ENCODE results near the gene IFT122. TPM values are rescaled to one million over a fixed set of nuclear protein-coding genes. Genes with fewer than 3 reads are reported as not detected.
A peak's percentile ranks its signal among the peaks of the same experiment; 100 is the strongest.

Gene IFT122
- total and polyA plus RNA-seq, 4 donors: 10.1 to 41.2 (median 32.2) TPM

- Histone ChIP-seq H3K4me3 (ENCODE audit: low read length in 2 of 2) (no peak overlapping the region), H3K27ac (ENCODE audit: low read depth in 1 of 2, low read length in 2 of 2) (peak overlapping the region in 1 of 2 donors; percentile 77), H3K4me1 (ENCODE audit: control insufficient read depth in 1 of 2, insufficient read depth in 2 of 2, low read length in 2 of 2) (no peaks in the 10 kb centered on the region), H3K9me3 (ENCODE audit: control insufficient read depth, low read length) (no peaks in the 10 kb centered on the region), H3K36me3 (ENCODE audit: control insufficient read depth in 1 of 2, insufficient read depth in 2 of 2, low read length in 1 of 2) (no peaks in the 10 kb centered on the region), H3K27me3 (ENCODE audit: control insufficient read depth in 1 of 2, insufficient read depth in 2 of 2, low read length in 1 of 2) (no peaks in the 10 kb centered on the region)
- DNase-seq (peak; percentile 83 to 86), ATAC-seq (ENCODE audit: low FRiP score) (peak; percentile 52)
- intact Hi-C loops (cut with DNase I): loop anchor here in 1 of 2 donors (5.0 kb wide), 1 partner anchor 55 kb away; no protein-coding TSS in a partner anchor
- 13 to 17% methylated on average over 11 of the region's 11 CpGs for WGBS, 2 donors
Measured at GRCh38 chr3:129557548-129557894, 117.5 kb downstream of the IFT122 start.

GRCh38 chr3:129558081-129558771 is 118.2 kb downstream of the IFT122 start:
- DNase-seq (no peak), ATAC-seq (ENCODE audit: low FRiP score) (no peak)
- WGBS, 2 donors: 74 to 75% methylated on average over 15 of the region's 15 CpGs
- intact Hi-C loops (cut with DNase I): loop anchor here in 1 of 2 donors (5.0 kb wide), 1 partner anchor 56 kb away; no protein-coding TSS in a partner anchor
- Histone ChIP-seq H3K9me3 (ENCODE audit: control insufficient read depth, low read length) (no peaks in the 10 kb centered on the region), H3K27ac (ENCODE audit: low read depth in 1 of 2, low read length in 2 of 2) (peak overlapping the region in 1 of 2 donors; percentile 77), H3K4me3 (ENCODE audit: low read length in 2 of 2) (no peak overlapping the region), H3K36me3 (ENCODE audit: control insufficient read depth in 1 of 2, insufficient read depth in 2 of 2, low read length in 1 of 2) (no peaks in the 10 kb centered on the region), H3K4me1 (ENCODE audit: control insufficient read depth in 1 of 2, insufficient read depth in 2 of 2, low read length in 2 of 2) (no peaks in the 10 kb centered on the region), H3K27me3 (ENCODE audit: control insufficient read depth in 1 of 2, insufficient read depth in 2 of 2, low read length in 1 of 2) (no peaks in the 10 kb centered on the region)

GRCh38 chr3:129558772-129559564 is 118.9 kb downstream of the IFT122 start:
- whole genome bisulfite sequencing, 2 donors: 72 to 73% methylated on average over 11 of the region's 11 CpGs
- intact Hi-C loops (cut with DNase I): loop anchor here in 1 of 2 donors (5.0 kb wide), 1 partner anchor 57 kb away; no protein-coding TSS in a partner anchor
- ATAC-seq (ENCODE audit: low FRiP score) (no peak), DNase-seq (no peak)
- Histone ChIP-seq H3K27me3 (ENCODE audit: control insufficient read depth in 1 of 2, insufficient read depth in 2 of 2, low read length in 1 of 2) (no peaks in the 10 kb centered on the region), H3K27ac (ENCODE audit: low read depth in 1 of 2, low read length in 2 of 2) (peak overlapping the region in 1 of 2 donors; percentile 14), H3K4me1 (ENCODE audit: control insufficient read depth in 1 of 2, insufficient read depth in 2 of 2, low read length in 2 of 2) (no peaks in the 10 kb centered on the region), H3K4me3 (ENCODE audit: low read length in 2 of 2) (no peak overlapping the region), H3K36me3 (ENCODE audit: control insufficient read depth in 1 of 2, insufficient read depth in 2 of 2, low read length in 1 of 2) (no peaks in the 10 kb centered on the region), H3K9me3 (ENCODE audit: control insufficient read depth, low read length) (no peaks in the 10 kb centered on the region)

DNA sequence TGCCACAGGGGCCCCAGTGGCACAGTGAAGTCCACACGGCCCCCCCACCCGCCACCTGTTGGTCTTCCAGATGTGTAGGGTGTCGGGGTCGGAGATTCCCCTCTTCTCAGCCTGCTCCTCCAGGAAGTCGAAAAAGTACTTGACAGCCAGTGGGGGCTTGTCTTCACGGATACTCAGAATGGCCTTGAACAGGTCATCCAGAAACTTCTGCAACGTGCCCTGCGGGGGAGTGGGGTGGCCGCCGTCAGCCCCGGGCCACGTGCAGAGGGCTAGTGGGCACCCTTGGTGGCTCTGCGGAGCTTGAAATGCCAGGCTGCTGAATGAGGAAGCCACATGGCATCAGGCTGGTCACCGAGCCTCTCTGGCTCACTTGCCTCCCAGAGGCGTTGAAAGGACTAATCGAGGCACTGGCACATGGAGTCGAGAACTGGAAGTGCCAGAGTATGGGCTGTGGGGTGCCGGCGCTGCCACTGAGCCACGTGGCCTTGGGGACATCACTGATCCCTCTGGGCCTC is 119.6 kb downstream of the IFT122 start:
- Histone ChIP-seq H3K27ac (ENCODE audit: low read depth in 1 of 2, low read length in 2 of 2) (no peak overlapping the region), H3K36me3 (ENCODE audit: control insufficient read depth in 1 of 2, insufficient read depth in 2 of 2, low read length in 1 of 2) (no peaks in the 10 kb centered on the region), H3K27me3 (ENCODE audit: control insufficient read depth in 1 of 2, insufficient read depth in 2 of 2, low read length in 1 of 2) (no peaks in the 10 kb centered on the region), H3K4me1 (ENCODE audit: control insufficient read depth in 1 of 2, insufficient read depth in 2 of 2, low read length in 2 of 2) (no peaks in the 10 kb centered on the region), H3K4me3 (ENCODE audit: low read length in 2 of 2) (no peak overlapping the region), H3K9me3 (ENCODE audit: control insufficient read depth, low read length) (no peaks in the 10 kb centered on the region)
- intact Hi-C loops (cut with DNase I): loop anchor here (2.0 to 5.0 kb wide), 4 partner anchors 37 to 67 kb away; no protein-coding TSS in a partner anchor
- ATAC-seq (ENCODE audit: low FRiP score) (no peak), DNase-seq (no peak)
- WGBS, 2 donors: 68 to 69% methylated on average over 20 of the region's 20 CpGs

DNA sequence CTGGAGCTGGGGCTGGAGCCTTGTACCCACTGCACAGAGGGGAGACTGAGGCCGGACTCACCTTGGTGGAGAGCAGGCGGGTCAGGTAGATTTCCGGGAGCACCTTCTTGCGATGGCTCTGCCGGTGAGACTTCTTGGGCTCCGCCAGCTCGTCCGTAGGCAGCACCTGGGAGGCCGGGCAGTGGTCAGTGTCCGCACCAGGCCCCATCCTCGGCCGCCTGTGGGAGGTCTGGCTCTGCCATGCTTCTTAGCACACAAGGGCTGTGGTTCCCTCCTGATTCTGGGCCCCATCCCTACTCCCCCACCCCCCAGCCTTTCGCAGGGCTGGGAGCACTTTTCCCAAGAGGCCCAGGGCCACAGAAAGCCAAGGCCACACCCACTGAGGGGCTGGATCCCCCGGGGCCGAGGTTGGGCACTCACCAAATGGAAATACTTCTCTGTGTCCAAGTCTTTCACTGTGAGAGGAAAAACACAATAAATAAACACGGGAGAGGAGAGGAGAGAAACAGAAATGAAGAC is 120.3 kb downstream of the IFT122 start:
- H3K27me3 ChIP-seq (ENCODE audit: control insufficient read depth in 1 of 2, insufficient read depth in 2 of 2, low read length in 1 of 2): no peaks in the 10 kb centered on the region
- intact Hi-C loops (cut with DNase I): loop anchor here (2.0 to 5.0 kb wide), 3 partner anchors 36 to 68 kb away; no protein-coding TSS in a partner anchor
- DNase-seq (peak; percentile 80 to 90), ATAC-seq (ENCODE audit: low FRiP score) (peak; percentile 53)
- H3K4me3 ChIP-seq (ENCODE audit: low read length in 2 of 2): no peak overlapping the region
- H3K9me3 ChIP-seq (ENCODE audit: control insufficient read depth, low read length): no peaks in the 10 kb centered on the region
- H3K4me1 ChIP-seq (ENCODE audit: control insufficient read depth in 1 of 2, insufficient read depth in 2 of 2, low read length in 2 of 2): no peaks in the 10 kb centered on the region
- H3K27ac ChIP-seq (ENCODE audit: low read depth in 1 of 2, low read length in 2 of 2): peak overlapping the region in 1 of 2 donors; percentile 22
- 35% methylated on average over 16 of the region's 16 CpGs for WGBS, 2 donors
- no peaks in the 10 kb centered on the region for H3K36me3 ChIP-seq (ENCODE audit: control insufficient read depth in 1 of 2, insufficient read depth in 2 of 2, low read length in 1 of 2)

GRCh38 chr3:129560911-129561594 is 121.0 kb downstream of the IFT122 start:
- WGBS, 2 donors: 4 to 6% methylated on average over 15 to 18 of the region's 18 CpGs
- Histone ChIP-seq H3K4me3 (ENCODE audit: low read length in 2 of 2) (no peak overlapping the region), H3K27me3 (ENCODE audit: control insufficient read depth in 1 of 2, insufficient read depth in 2 of 2, low read length in 1 of 2) (no peaks in the 10 kb centered on the region), H3K4me1 (ENCODE audit: control insufficient read depth in 1 of 2, insufficient read depth in 2 of 2, low read length in 2 of 2) (no peaks in the 10 kb centered on the region), H3K9me3 (ENCODE audit: control insufficient read depth, low read length) (no peaks in the 10 kb centered on the region), H3K27ac (ENCODE audit: low read depth in 1 of 2, low read length in 2 of 2) (peak overlapping the region; percentile 67 to 83), H3K36me3 (ENCODE audit: control insufficient read depth in 1 of 2, insufficient read depth in 2 of 2, low read length in 1 of 2) (no peaks in the 10 kb centered on the region)
- DNase-seq: peak; percentile 93 to 95
- intact Hi-C loops (cut with DNase I): loop anchor here (2.0 to 5.0 kb wide), 3 partner anchors 36 to 69 kb away; no protein-coding TSS in a partner anchor
- ATAC-seq (ENCODE audit: low FRiP score): peak; percentile 86

- Histone ChIP-seq H3K9me3 (ENCODE audit: control insufficient read depth, low read length) (no peaks in the 10 kb centered on the region), H3K4me3 (ENCODE audit: low read length in 2 of 2) (no peak overlapping the region), H3K36me3 (ENCODE audit: control insufficient read depth in 1 of 2, insufficient read depth in 2 of 2, low read length in 1 of 2) (no peaks in the 10 kb centered on the region), H3K27me3 (ENCODE audit: control insufficient read depth in 1 of 2, insufficient read depth in 2 of 2, low read length in 1 of 2) (no peaks in the 10 kb centered on the region), H3K27ac (ENCODE audit: low read depth in 1 of 2, low read length in 2 of 2) (peak overlapping the region in 1 of 2 donors; percentile 41), H3K4me1 (ENCODE audit: control insufficient read depth in 1 of 2, insufficient read depth in 2 of 2, low read length in 2 of 2) (no peaks in the 10 kb centered on the region)
- DNase-seq: no peak
- WGBS, 2 donors: 66 to 68% methylated on average over 18 of the region's 18 CpGs
- ATAC-seq (ENCODE audit: low FRiP score): no peak
- intact Hi-C loops (cut with DNase I): loop anchor here (2.0 to 5.0 kb wide), 3 partner anchors 35 to 69 kb away; no protein-coding TSS in a partner anchor
Measured at GRCh38 chr3:129561619-129562248, 121.7 kb downstream of the IFT122 start.

Measured in aorta (tissue), 5 donors.